ENCODE data around the gene CREB3L2. TPM values are rescaled to one million over a fixed set of nuclear protein-coding genes. Genes with fewer than 3 reads are reported as not detected.

Gene CREB3L2
- total RNA-seq, 4 donors from 2014 or later: 43.5 to 73.0 (median 51.2) TPM

GRCh38 chr7:137993395-137993743 is 8.5 kb downstream of the CREB3L2 start:
- no peak for DNase-seq (ENCODE audit: low spot score in 2 of 2)
- peaks cover 0 to 98% (median 80%) of the 10 kb centered on the region in 4 donors for H3K4me1 ChIP-seq
- H3K4me3 ChIP-seq: no peak overlapping the region
- H3K27me3 ChIP-seq: no peaks in the 10 kb centered on the region
- peak overlapping the region in 3 of 4 donors; percentile 75 to 99 (median 92) for H3K27ac ChIP-seq
- TF ChIP-seq POLR2A (IDR thresholded peaks at IDR 0.05): no peak
- TF ChIP-seq EP300 (IDR thresholded peaks at IDR 0.05): no peak
- no peak for TF ChIP-seq CTCF (IDR thresholded peaks at IDR 0.05)
- whole genome bisulfite sequencing, 2 donors: 79 to 80% methylated on average over 6 of the region's 6 CpGs
- no peaks in the 10 kb centered on the region for H3K9me3 ChIP-seq
- no peaks in the 10 kb centered on the region for H3K36me3 ChIP-seq

GRCh38 chr7:137992550-137993394 is 9.1 kb downstream of the CREB3L2 start:
- peak overlapping the region; percentile 16 to 99 (median 84) for H3K27ac ChIP-seq

GRCh38 chr7:137992104-137992549 is 9.8 kb downstream of the CREB3L2 start:
- WGBS, 2 donors: 50 to 57% methylated on average over 5 of the region's 5 CpGs
- Histone ChIP-seq H3K36me3 (no peaks in the 10 kb centered on the region), H3K4me3 (no peak overlapping the region), H3K27ac (peak overlapping the region; percentile 16 to 99 (median 84)), H3K9me3 (no peaks in the 10 kb centered on the region), H3K27me3 (no peaks in the 10 kb centered on the region), H3K4me1 (peaks cover 0 to 98% (median 81%) of the 10 kb centered on the region in 4 donors)
- no peak for TF ChIP-seq EP300 (IDR thresholded peaks at IDR 0.05)
- no peak for TF ChIP-seq CTCF (IDR thresholded peaks at IDR 0.05)
- TF ChIP-seq POLR2A (IDR thresholded peaks at IDR 0.05): no peak
- no peak for DNase-seq (ENCODE audit: low spot score in 2 of 2)

More at GRCh38 chr7:137992550-137993394, 9.1 kb downstream of the CREB3L2 start:
- TF ChIP-seq POLR2A (IDR thresholded peaks at IDR 0.05): no peak
- peak in 1 of 2 donors; percentile 94 for TF ChIP-seq EP300 (IDR thresholded peaks at IDR 0.05)
- H3K36me3 ChIP-seq: no peaks in the 10 kb centered on the region
- 39 to 46% methylated on average over 5 of the region's 5 CpGs for WGBS, 2 donors
- no peaks in the 10 kb centered on the region for H3K27me3 ChIP-seq
- H3K9me3 ChIP-seq: no peaks in the 10 kb centered on the region
- H3K4me3 ChIP-seq: no peak overlapping the region
- DNase-seq (ENCODE audit: low spot score in 2 of 2): peak; percentile 78 to 90
- H3K4me1 ChIP-seq: peaks cover 0 to 98% (median 80%) of the 10 kb centered on the region in 4 donors

- no peaks in the 10 kb centered on the region for H3K36me3 ChIP-seq
- TF ChIP-seq POLR2A (IDR thresholded peaks at IDR 0.05) (no peak), CTCF (IDR thresholded peaks at IDR 0.05) (no peak), EP300 (IDR thresholded peaks at IDR 0.05) (peak; percentile 16 to 72)
- 27 to 37% methylated on average over 5 of the region's 5 CpGs for WGBS, 2 donors
- no peaks in the 10 kb centered on the region for H3K27me3 ChIP-seq
- no peak for DNase-seq (ENCODE audit: low spot score in 2 of 2)
- H3K27ac ChIP-seq: peak overlapping the region; percentile 19 to 99 (median 84)
- peaks cover 0 to 98% (median 83%) of the 10 kb centered on the region in 4 donors for H3K4me1 ChIP-seq
- H3K9me3 ChIP-seq: no peaks in the 10 kb centered on the region
- H3K4me3 ChIP-seq: no peak overlapping the region
Observed at GRCh38 chr7:137990251-137990941, 11.5 kb downstream of the CREB3L2 start.

- no peak overlapping the region for H3K4me3 ChIP-seq
- TF ChIP-seq CTCF (IDR thresholded peaks at IDR 0.05): no peak
- no peak for TF ChIP-seq POLR2A (IDR thresholded peaks at IDR 0.05)
- no peak for TF ChIP-seq EP300 (IDR thresholded peaks at IDR 0.05)
- DNase-seq (ENCODE audit: low spot score in 2 of 2): no peak
- WGBS, 2 donors: 53 to 54% methylated on average over 4 of the region's 4 CpGs
- no peaks in the 10 kb centered on the region for H3K27me3 ChIP-seq
- no peaks in the 10 kb centered on the region for H3K9me3 ChIP-seq
- peaks cover 0 to 100% (median 88%) of the 10 kb centered on the region in 4 donors for H3K4me1 ChIP-seq
- peak overlapping the region; percentile 19 to 99 (median 84) for H3K27ac ChIP-seq
- H3K36me3 ChIP-seq: no peaks in the 10 kb centered on the region
Observed at GRCh38 chr7:137989590-137989989, 12.3 kb downstream of the CREB3L2 start.
